Keratinocyte (primary cell): ENCODE results near the gene BBOX1. TPM values are rescaled to one million over a fixed set of nuclear protein-coding genes. Genes with fewer than 3 reads are reported as not detected.

Experiments used
- DNase-seq: peaks from one replicate; pipeline ENCODE4 v3.0.0-alpha.2; 2011; ENCODE audit warnings: low read depth, missing footprints, low spot score
- FAIRE-seq: peaks from 2 replicates; lab custom pipeline; 2011; peaks lifted over from hg19 to GRCh38; lab: Jason Lieb, UNC
- H2AFZ ChIP-seq: 2 replicates; pipeline ENCODE4 v1.6.0; 2012; ENCODE audit warnings: low read length, control low read depth, inconsistent platforms; ENCODE audit not compliant: control insufficient read depth
- H3K27ac ChIP-seq: 2 replicates; pipeline ENCODE4 v1.5.1; 2011; ENCODE audit warnings: low read length; ENCODE audit not compliant: control insufficient read depth, insufficient read depth
- H3K27me3 ChIP-seq: 3 replicates; pipeline ENCODE4 v1.6.0; 2011; ENCODE audit warnings: low read length; ENCODE audit not compliant: control insufficient read depth, insufficient read depth; ENCODE audit errors: extremely low read depth
- H3K36me3 ChIP-seq, 2 experiments: 2 replicates in 1 of 2; 3 replicates in 1 of 2; pipeline ENCODE4 v1.5.1; 2011; ENCODE audit warnings: low read length in 2 of 2, mild to moderate bottlenecking in 1 of 2; ENCODE audit not compliant: control insufficient read depth in 2 of 2, insufficient read depth in 2 of 2; ENCODE audit errors: extremely low read depth in 1 of 2
- H3K4me1 ChIP-seq: 3 replicates; pipeline ENCODE4 v1.5.1; 2011; ENCODE audit warnings: low read length; ENCODE audit not compliant: control insufficient read depth, insufficient read depth; ENCODE audit errors: extremely low read depth
- H3K4me2 ChIP-seq: 3 replicates; pipeline ENCODE4 v1.6.0; 2011; ENCODE audit warnings: low read depth, low read length; ENCODE audit not compliant: control insufficient read depth, insufficient read depth; ENCODE audit errors: extremely low read depth
- H3K4me3 ChIP-seq, 3 experiments: fragments of 200-600 bp in 1 of 3; sonication (generic) in 1 of 3; 2 replicates in 2 of 3; 3 replicates in 1 of 3; pipeline ENCODE4 v1.5.1; 2011 to 2016; ENCODE audit warnings: low read length in 3 of 3, mild to moderate bottlenecking in 3 of 3, control low read depth in 2 of 3, inconsistent platforms in 1 of 3, low read depth in 1 of 3, mixed read lengths in 1 of 3, mixed run types in 1 of 3, moderate library complexity in 1 of 3; ENCODE audit not compliant: control insufficient read depth in 2 of 3, insufficient read depth in 2 of 3; ENCODE audit errors: extremely low read depth in 1 of 3
- H3K79me2 ChIP-seq: 2 replicates; pipeline ENCODE4 v1.6.0; 2012; ENCODE audit warnings: low read length; ENCODE audit not compliant: control insufficient read depth, insufficient read depth
- H3K9ac ChIP-seq: 3 replicates; pipeline ENCODE4 v1.6.0; 2011; ENCODE audit warnings: low read length; ENCODE audit not compliant: control insufficient read depth, insufficient read depth; ENCODE audit errors: extremely low read depth
- H3K9me1 ChIP-seq: 3 replicates; pipeline ENCODE4 v1.6.0; 2011; ENCODE audit warnings: low read length; ENCODE audit not compliant: control insufficient read depth, insufficient read depth; ENCODE audit errors: extremely low read depth
- H3K9me3 ChIP-seq: 2 replicates; pipeline ENCODE4 v1.5.1; 2012; ENCODE audit warnings: low read depth, low read length; ENCODE audit not compliant: control insufficient read depth
- H4K20me1 ChIP-seq: 3 replicates; pipeline ENCODE4 v1.6.0; 2011; ENCODE audit warnings: low read length; ENCODE audit not compliant: control insufficient read depth, insufficient read depth; ENCODE audit errors: extremely low read depth
- CTCF ChIP-seq, 3 experiments: IDR thresholded peaks in 1 of 3; conservative IDR thresholded peaks in 1 of 3; optimal IDR thresholded peaks in 1 of 3; 2 replicates in 2 of 3; 3 replicates in 1 of 3; pipeline versions ENCODE3 to v1.5.1; 2011; ENCODE audit warnings: low read length in 3 of 3, mild to moderate bottlenecking in 3 of 3, moderate library complexity in 2 of 3, control low read depth in 1 of 3, inconsistent platforms in 1 of 3; ENCODE audit not compliant: insufficient read depth in 2 of 3; ENCODE audit errors: extremely low read depth in 1 of 3
- EZH2 ChIP-seq: IDR thresholded peaks from one replicate; pipeline ENCODE4 v1.6.1; 2012; ENCODE audit warnings: inconsistent platforms, mild to moderate bottlenecking, low read length, moderate library complexity
- dilution Hi-C: fragments of 300-500 bp; cut with MboI; formaldehyde crosslinking; loops from one replicate; pipeline ENCODE4 v1.7.0; 2020; ENCODE audit warnings: low sequenced_read_pairs; ENCODE audit not compliant: extremely low pct_ligation_motif_present
- polyA plus RNA-seq, 5 experiments: library from polyadenylated mRNA; depleted of rRNA in 3 of 5; stranded (reverse) in 3 of 5; stranded (forward) in 1 of 5; unstranded in 1 of 5; fragments of >200 nt; gene quantifications; 1 replicate in 1 of 5; 2 replicates in 3 of 5; 3 replicates in 1 of 5; pipeline versions ENCODE4 v1.2.1 to v1.2.3, GENCODE V29; 2011 to 2012; ENCODE audit warnings: missing spikeins in 2 of 5, low read depth in 1 of 5, low replicate concordance in 1 of 5

The BBOX1 gene
- polyA plus RNA-seq, 1 donor (not counting 4 experiments of a cell fraction or from before 2014, with no cell fraction given), result 2.4 TPM

GRCh38 chr11:27147916-27148315, 107.3 kb downstream of the BBOX1 start:
- no peaks in the 10 kb centered on the region for H3K9me3 ChIP-seq
- H4K20me1 ChIP-seq, result no peaks in the 10 kb centered on the region

GRCh38 chr11:27148506-27148905, 107.9 kb downstream of the BBOX1 start:
- dilution Hi-C loops, result loop anchor here (25.0 kb wide), 1 partner anchor 386 kb away; no protein-coding TSS in a partner anchor
- Histone ChIP-seq H3K9ac (no peak overlapping the region), H3K27ac (no peak overlapping the region), H3K27me3 (no peaks in the 10 kb centered on the region), H3K4me2 (no peak overlapping the region), H3K4me1 (no peaks in the 10 kb centered on the region), H3K9me1 (no peaks in the 10 kb centered on the region), H3K79me2 (no peaks in the 10 kb centered on the region), H4K20me1 (no peaks in the 10 kb centered on the region), H2AFZ (no peak overlapping the region), H3K9me3 (no peaks in the 10 kb centered on the region), H3K4me3 (no peak overlapping the region), H3K36me3 (no peaks in the 10 kb centered on the region)
- FAIRE-seq (no peak), DNase-seq (no peak)
- TF ChIP-seq CTCF (optimal IDR thresholded peaks at IDR 0.05 in 1 of 3, IDR thresholded peaks at IDR 0.05 in 1 of 3, conservative IDR thresholded peaks at IDR 0.05 in 1 of 3; ENCODE audit: extremely low read depth in 1 of 3, insufficient read depth in 2 of 3, low read length in 3 of 3) (no peak), EZH2 (no peak)

More at GRCh38 chr11:27147916-27148315, 107.3 kb downstream of the BBOX1 start:
- dilution Hi-C loops, result loop anchor here (25.0 kb wide), 1 partner anchor 386 kb away; no protein-coding TSS in a partner anchor
- no peak for TF ChIP-seq CTCF (optimal IDR thresholded peaks at IDR 0.05 in 1 of 3, IDR thresholded peaks at IDR 0.05 in 1 of 3, conservative IDR thresholded peaks at IDR 0.05 in 1 of 3; ENCODE audit: extremely low read depth in 1 of 3, insufficient read depth in 2 of 3, low read length in 3 of 3)
- no peak for TF ChIP-seq EZH2
- no peaks in the 10 kb centered on the region for H3K36me3 ChIP-seq
- H3K79me2 ChIP-seq, result no peaks in the 10 kb centered on the region
- H3K4me2 ChIP-seq, result no peak overlapping the region
- H3K9me1 ChIP-seq, result no peaks in the 10 kb centered on the region
- no peaks in the 10 kb centered on the region for H3K4me1 ChIP-seq
- no peak overlapping the region for H2AFZ ChIP-seq
- no peak overlapping the region for H3K4me3 ChIP-seq
- H3K27me3 ChIP-seq, result no peaks in the 10 kb centered on the region
- no peak overlapping the region for H3K9ac ChIP-seq
- no peak for FAIRE-seq
- DNase-seq, result no peak
- H3K27ac ChIP-seq, result no peak overlapping the region
